Esophagus muscularis mucosa (tissue), 4 donors: ENCODE results near the gene ZSCAN10. TPM values are rescaled to one million over a fixed set of nuclear protein-coding genes. Genes with fewer than 3 reads are reported as not detected.
A peak's percentile ranks its signal among the peaks of the same experiment; 100 is the strongest.

Experiments
- DNase-seq: peaks from one replicate; pipeline ENCODE4 v3.0.0-alpha.2; 2017; ENCODE audit errors: extremely low spot score
- H3K27ac ChIP-seq, 4 donors: fragments of 200-600 bp; sonication (generic); replicated peaks in 1 of 4; 1 replicate in 3 of 4; 2 replicates in 1 of 4; pipeline ENCODE4 v1.5.1; 2016 to 2019; ENCODE audit warnings: mild to moderate bottlenecking in 1 of 4
- H3K27me3 ChIP-seq, 4 donors: fragments of 200-600 bp; sonication (generic); one replicate each; pipeline versions ENCODE4 v1.5.1 to v1.6.0; 2016 to 2019
- H3K36me3 ChIP-seq, 4 donors: fragments of 200-600 bp; sonication (generic); one replicate each; pipeline ENCODE4 v1.5.1; 2016 to 2019
- H3K4me1 ChIP-seq, 4 donors: fragments of 200-600 bp; sonication (generic); one replicate each; pipeline ENCODE4 v1.5.1; 2016 to 2019
- H3K4me3 ChIP-seq, 4 donors: fragments of 200-600 bp; sonication (generic); 1 replicate in 2 of 4; 2 replicates in 2 of 4; pipeline ENCODE4 v1.5.1; 2016 to 2019; ENCODE audit warnings: mild to moderate bottlenecking in 4 of 4, moderate library complexity in 1 of 4
- H3K9me3 ChIP-seq, 4 donors: fragments of 200-600 bp; sonication (generic); 1 replicate in 3 of 4; 2 replicates in 1 of 4; pipeline ENCODE4 v1.5.1; 2016 to 2019
- CTCF ChIP-seq, 3 experiments: fragments of 200-600 bp in 2 of 3; fragments of 450-650 bp in 1 of 3; sonication (generic) in 2 of 3; IDR thresholded peaks; one replicate each; pipeline ENCODE4 v1.5.1; 2017 to 2019; ENCODE audit warnings: antibody characterized with exemption in 3 of 3, mild to moderate bottlenecking in 2 of 3, moderate library complexity in 1 of 3
- EP300 ChIP-seq: sonication (generic); formaldehyde crosslinking; IDR thresholded peaks from one replicate; pipeline ENCODE4 v1.6.1; 2017; ENCODE audit warnings: antibody characterized with exemption
- POLR2A ChIP-seq: fragments of 450-650 bp; IDR thresholded peaks from one replicate; pipeline ENCODE4 v1.6.1; 2017; ENCODE audit warnings: antibody characterized with exemption, moderate library complexity, mild to moderate bottlenecking, low read depth
- POLR2AphosphoS5 ChIP-seq, 2 donors: sonication (generic); formaldehyde crosslinking; IDR thresholded peaks; one replicate each; pipeline ENCODE4 v1.6.1; 2017; ENCODE audit warnings: antibody characterized with exemption in 2 of 2
- whole genome bisulfite sequencing: methylation state at CpG from one replicate; pipeline ENCODE4 v1.1.5; 2018; 5-methylcytosine and 5-hydroxymethylcytosine counted together
- intact Hi-C: fragments of 100-400 bp; cut with DNase I; formaldehyde crosslinking; loops from one replicate; pipeline ENCODE4 v1.15.1; 2023
- total RNA-seq, 4 donors: library from RNA; depleted of rRNA; stranded (reverse); fragments of >200 nt; gene quantifications; one replicate each; pipeline versions ENCODE4 v1.1.0 to v1.2.1, GENCODE V29; 2016

ZSCAN10 gene
- total RNA-seq, 4 donors from 2014 or later = not detected

- TF ChIP-seq POLR2A (no peak), EP300 (no peak), CTCF (IDR thresholded peaks at IDR 0.05) (no peak), POLR2AphosphoS5 (IDR thresholded peaks at IDR 0.05) (no peak)
- H3K4me3 ChIP-seq = no peak overlapping the region
- WGBS = 95% methylated on average over 54 of the region's 71 CpGs
- H3K27me3 ChIP-seq = peaks cover 0 to 50% (median 2%) of the 10 kb centered on the region in 4 donors
- no peak for DNase-seq
- no peaks in the 10 kb centered on the region for H3K36me3 ChIP-seq
- intact Hi-C loops = no loop called here
- H3K27ac ChIP-seq = no peak overlapping the region
- peaks cover 14 to 23% (median 18%) of the 10 kb centered on the region in 4 donors for H3K4me1 ChIP-seq
- H3K9me3 ChIP-seq = no peaks in the 10 kb centered on the region
Observed at GRCh38 chr16:3088925-3089716, 10.0 kb downstream of the ZSCAN10 start.

GRCh38 chr16:3088450-3088849 lies 10.6 kb downstream of the ZSCAN10 start:
- H3K27ac ChIP-seq = no peak overlapping the region
- peaks cover 0 to 44% (median 2%) of the 10 kb centered on the region in 4 donors for H3K27me3 ChIP-seq
- TF ChIP-seq CTCF (IDR thresholded peaks at IDR 0.05) (no peak), POLR2A (no peak), EP300 (no peak), POLR2AphosphoS5 (IDR thresholded peaks at IDR 0.05) (no peak)
- WGBS = 51% methylated on average over 7 of the region's 7 CpGs
- H3K4me1 ChIP-seq = peaks cover 14 to 23% (median 18%) of the 10 kb centered on the region in 4 donors
- H3K4me3 ChIP-seq = no peak overlapping the region
- H3K36me3 ChIP-seq = no peaks in the 10 kb centered on the region
- intact Hi-C loops = no loop called here
- no peaks in the 10 kb centered on the region for H3K9me3 ChIP-seq
- no peak for DNase-seq

- intact Hi-C loops = no loop called here
- peak overlapping the region; percentile 10 to 65 (median 62) for H3K27ac ChIP-seq
- no peak for DNase-seq
- no peak for TF ChIP-seq EP300
- TF ChIP-seq POLR2AphosphoS5 (IDR thresholded peaks at IDR 0.05) = peak in 1 of 2 donors; percentile 36
- TF ChIP-seq POLR2A = no peak
- peak in 1 of 3 experiments; percentile 15 for TF ChIP-seq CTCF (IDR thresholded peaks at IDR 0.05)
- no peaks in the 10 kb centered on the region for H3K36me3 ChIP-seq
- peaks cover 14 to 23% (median 18%) of the 10 kb centered on the region in 4 donors for H3K4me1 ChIP-seq
- H3K4me3 ChIP-seq = peak overlapping the region; percentile 27 to 49 (median 39)
- peaks cover 0 to 37% (median under 1%) of the 10 kb centered on the region in 4 donors for H3K27me3 ChIP-seq
- WGBS = 44% methylated on average over 15 of the region's 18 CpGs
- no peaks in the 10 kb centered on the region for H3K9me3 ChIP-seq
Observed at GRCh38 chr16:3087243-3088235, 11.6 kb downstream of the ZSCAN10 start.

- intact Hi-C loops = no loop called here
- Histone ChIP-seq H3K27ac (peak overlapping the region; percentile 10 to 65 (median 62)), H3K9me3 (no peaks in the 10 kb centered on the region), H3K4me3 (peak overlapping the region; percentile 27 to 49 (median 39)), H3K36me3 (no peaks in the 10 kb centered on the region), H3K27me3 (peaks cover 0 to 28% (median 0%) of the 10 kb centered on the region in 4 donors), H3K4me1 (peaks cover 14 to 23% (median 18%) of the 10 kb centered on the region in 4 donors)
- no peak for DNase-seq
- TF ChIP-seq EP300 (no peak), POLR2A (no peak), CTCF (IDR thresholded peaks at IDR 0.05) (no peak), POLR2AphosphoS5 (IDR thresholded peaks at IDR 0.05) (no peak)
- 54% methylated on average over 11 of the region's 14 CpGs for WGBS
Observed at GRCh38 chr16:3086596-3087242, 12.4 kb downstream of the ZSCAN10 start.
